B cell (primary cell): ENCODE results near the gene UBL4A.

ENCODE experiments used
- EZH2 ChIP-seq: IDR thresholded peaks from 2 replicates; pipeline ENCODE4 v1.6.1; 2012; ENCODE audit warnings: borderline replicate concordance, low read depth, mild to moderate bottlenecking, moderate library complexity, low read length; ENCODE audit not compliant: insufficient read depth, poor library complexity, severe bottlenecking
- TF ChIP-seq, protein P1 (sequence below): fragments of 200-600 bp; IDR thresholded peaks from one replicate; pipeline ENCODE4 v1.8.0; 2022; ENCODE audit warnings: antibody characterized with exemption, mild to moderate bottlenecking

DNA sequence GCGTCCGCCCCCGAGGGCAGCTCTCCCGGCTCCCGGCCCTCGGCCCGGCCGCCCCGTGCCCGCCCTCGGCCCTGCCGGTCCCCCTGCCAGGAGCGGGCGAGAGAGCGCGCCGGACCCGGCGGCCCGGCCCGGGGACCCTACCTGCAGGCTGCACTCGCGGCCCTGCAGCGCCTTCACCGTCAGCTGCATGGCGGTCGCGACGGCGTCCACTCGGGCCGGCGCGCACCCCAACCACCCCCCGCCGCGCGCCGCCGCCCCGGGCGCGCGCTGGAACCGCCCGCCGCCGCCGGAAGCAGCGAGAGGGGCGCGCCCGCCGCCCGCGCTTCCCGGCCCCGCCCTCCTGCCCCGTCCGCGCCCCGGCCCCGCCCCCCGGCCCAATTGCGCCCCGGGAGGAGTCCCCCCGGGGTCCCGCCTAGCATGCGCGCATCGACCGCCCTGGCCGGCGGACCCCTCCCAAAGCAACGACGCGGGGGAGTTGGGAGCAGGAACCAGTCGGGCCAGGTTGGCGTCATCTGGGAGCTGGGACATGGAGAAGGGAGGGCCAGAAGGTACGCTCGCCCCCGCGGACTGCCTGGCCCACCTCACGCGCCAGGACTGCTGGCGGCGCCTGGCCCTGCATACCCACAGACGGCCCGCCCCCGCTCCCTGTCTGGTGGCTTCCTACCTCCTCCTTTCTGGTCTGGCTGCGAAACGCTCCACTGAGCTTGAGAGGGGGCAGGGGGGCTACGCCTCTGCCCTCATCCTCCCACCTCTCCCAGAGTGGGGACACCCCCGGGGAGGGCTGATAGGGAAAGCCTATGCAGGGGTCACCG lies at the start of gene UBL4A:
- TF ChIP-seq, protein P1, sequence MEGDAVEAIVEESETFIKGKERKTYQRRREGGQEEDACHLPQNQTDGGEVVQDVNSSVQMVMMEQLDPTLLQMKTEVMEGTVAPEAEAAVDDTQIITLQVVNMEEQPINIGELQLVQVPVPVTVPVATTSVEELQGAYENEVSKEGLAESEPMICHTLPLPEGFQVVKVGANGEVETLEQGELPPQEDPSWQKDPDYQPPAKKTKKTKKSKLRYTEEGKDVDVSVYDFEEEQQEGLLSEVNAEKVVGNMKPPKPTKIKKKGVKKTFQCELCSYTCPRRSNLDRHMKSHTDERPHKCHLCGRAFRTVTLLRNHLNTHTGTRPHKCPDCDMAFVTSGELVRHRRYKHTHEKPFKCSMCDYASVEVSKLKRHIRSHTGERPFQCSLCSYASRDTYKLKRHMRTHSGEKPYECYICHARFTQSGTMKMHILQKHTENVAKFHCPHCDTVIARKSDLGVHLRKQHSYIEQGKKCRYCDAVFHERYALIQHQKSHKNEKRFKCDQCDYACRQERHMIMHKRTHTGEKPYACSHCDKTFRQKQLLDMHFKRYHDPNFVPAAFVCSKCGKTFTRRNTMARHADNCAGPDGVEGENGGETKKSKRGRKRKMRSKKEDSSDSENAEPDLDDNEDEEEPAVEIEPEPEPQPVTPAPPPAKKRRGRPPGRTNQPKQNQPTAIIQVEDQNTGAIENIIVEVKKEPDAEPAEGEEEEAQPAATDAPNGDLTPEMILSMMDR, result no peak
- no peak for TF ChIP-seq EZH2
